ENCODE measurements around the gene SPOUT1.

SPOUT1 gene

GRCh38 chr9:128770286-128771030, 59.1 kb downstream of the SPOUT1 start:
- no peak for DNase-seq
